Upper lobe of left lung (tissue), 6 donors: ENCODE measurements around the gene MED27. TPM values are rescaled to one million over a fixed set of nuclear protein-coding genes. Genes with fewer than 3 reads are reported as not detected.

Experiments used
- ATAC-seq, 2 donors: fragments of 200-7000 bp; cut with Tn5 transposase; one replicate each; pipeline ENCODE4 v1.9.1; 2022; ENCODE audit warnings: mild to moderate bottlenecking in 2 of 2, moderate library complexity in 2 of 2; ENCODE audit not compliant: low FRiP score in 2 of 2
- DNase-seq, 2 donors: peaks; one replicate each; pipeline ENCODE4 v3.0.0-alpha.2; 2019 to 2020
- H3K27ac ChIP-seq, 4 donors: fragments of 200-600 bp; sonication (generic); one replicate each; pipeline ENCODE4 v1.5.1; 2016 to 2019
- H3K27me3 ChIP-seq, 4 donors: fragments of 200-600 bp; sonication (generic); one replicate each; pipeline ENCODE4 v1.5.1; 2017 to 2019
- H3K36me3 ChIP-seq, 4 donors: fragments of 200-600 bp; sonication (generic); one replicate each; pipeline ENCODE4 v1.5.1; 2016 to 2019
- H3K4me1 ChIP-seq, 4 donors: fragments of 200-600 bp; sonication (generic); one replicate each; pipeline ENCODE4 v1.5.1; 2018 to 2019
- H3K4me3 ChIP-seq, 4 donors: fragments of 200-600 bp; sonication (generic); one replicate each; pipeline ENCODE4 v1.5.1; 2017 to 2019; ENCODE audit warnings: mild to moderate bottlenecking in 2 of 4, moderate library complexity in 1 of 4
- H3K9me3 ChIP-seq, 4 donors: fragments of 200-600 bp; sonication (generic); one replicate each; pipeline ENCODE4 v1.5.1; 2018 to 2019
- CTCF ChIP-seq, 6 experiments: fragments of 450-650 bp in 4 of 6; fragments of 200-600 bp in 2 of 6; sonication (generic) in 2 of 6; IDR thresholded peaks; one replicate each; pipeline ENCODE4 v1.5.1; 2016 to 2019; ENCODE audit warnings: antibody characterized with exemption in 6 of 6
- EP300 ChIP-seq, 4 donors: sonication (generic); formaldehyde crosslinking; IDR thresholded peaks; one replicate each; pipeline ENCODE4 v1.5.1; 2017; ENCODE audit warnings: antibody characterized with exemption in 4 of 4, control low read depth in 2 of 4
- POLR2A ChIP-seq, 4 donors: fragments of 450-650 bp; IDR thresholded peaks; one replicate each; pipeline ENCODE4 v1.5.1; 2016 to 2017; ENCODE audit warnings: antibody characterized with exemption in 4 of 4, mild to moderate bottlenecking in 2 of 4
- POLR2AphosphoS5 ChIP-seq, 2 donors: sonication (generic); formaldehyde crosslinking; IDR thresholded peaks; one replicate each; pipeline ENCODE4 v1.5.1; 2017; ENCODE audit warnings: antibody characterized with exemption in 2 of 2
- WGBS, 2 donors: methylation state at CpG; one replicate each; pipeline ENCODE4 v1.1.5; 2017 to 2018; 5-methylcytosine and 5-hydroxymethylcytosine counted together
- total RNA-seq, 6 donors: library from RNA; depleted of rRNA in 4 of 6; stranded (reverse); fragments of >200 nt in 4 of 6; gene quantifications; one replicate each; pipeline versions ENCODE4 v1.1.0 to v1.2.1, GENCODE V29; 2016 to 2021
- donor health status: DM: no; HTN: no; CAD: no; lungs with moderate emphysema.
- donor health status: DM: no; HTN: yes; CAD: no; lungs with severe emphysema.

Gene MED27
- total RNA-seq, 6 donors from 2014 or later, result 4.9 to 24.2 (median 17.1) TPM

- WGBS, 2 donors, result 86 to 87% methylated on average over 5 of the region's 5 CpGs
- Histone ChIP-seq H3K4me1 (no peaks in the 10 kb centered on the region), H3K27me3 (no peaks in the 10 kb centered on the region), H3K36me3 (peaks cover 0 to 16% (median 4%) of the 10 kb centered on the region in 4 donors), H3K4me3 (no peak overlapping the region), H3K27ac (no peak overlapping the region), H3K9me3 (no peaks in the 10 kb centered on the region)
- ATAC-seq (no peak), DNase-seq (no peak)
- TF ChIP-seq POLR2AphosphoS5 (IDR thresholded peaks at IDR 0.05) (no peak), CTCF (IDR thresholded peaks at IDR 0.05) (no peak), EP300 (IDR thresholded peaks at IDR 0.05) (no peak), POLR2A (IDR thresholded peaks at IDR 0.05) (no peak)
Measured at GRCh38 chr9:131942146-131942720, 137.4 kb downstream of the MED27 start.

GRCh38 chr9:131937451-131937850 is 142.2 kb downstream of the MED27 start:
- Histone ChIP-seq H3K27ac (no peak overlapping the region), H3K36me3 (peaks cover 0 to 18% (median 4%) of the 10 kb centered on the region in 4 donors), H3K4me1 (no peaks in the 10 kb centered on the region), H3K27me3 (no peaks in the 10 kb centered on the region), H3K4me3 (no peak overlapping the region), H3K9me3 (no peaks in the 10 kb centered on the region)
- WGBS, 2 donors, result 90 to 98% methylated on average over 2 of the region's 2 CpGs
- TF ChIP-seq POLR2A (IDR thresholded peaks at IDR 0.05) (no peak), CTCF (IDR thresholded peaks at IDR 0.05) (no peak), EP300 (IDR thresholded peaks at IDR 0.05) (no peak), POLR2AphosphoS5 (IDR thresholded peaks at IDR 0.05) (no peak)
- no peak for ATAC-seq
- DNase-seq, result no peak

- Histone ChIP-seq H3K36me3 (peaks cover 0 to 18% (median 4%) of the 10 kb centered on the region in 4 donors), H3K27ac (no peak overlapping the region), H3K4me3 (no peak overlapping the region), H3K9me3 (no peaks in the 10 kb centered on the region), H3K27me3 (no peaks in the 10 kb centered on the region), H3K4me1 (no peaks in the 10 kb centered on the region)
- no peak for ATAC-seq
- WGBS, 2 donors, result 88 to 95% methylated on average over 3 of the region's 3 CpGs
- TF ChIP-seq POLR2A (IDR thresholded peaks at IDR 0.05), result no peak
- TF ChIP-seq POLR2AphosphoS5 (IDR thresholded peaks at IDR 0.05), result no peak
- no peak for TF ChIP-seq CTCF (IDR thresholded peaks at IDR 0.05)
- TF ChIP-seq EP300 (IDR thresholded peaks at IDR 0.05), result no peak
- DNase-seq, result no peak
Measured at GRCh38 chr9:131936929-131937328, 142.7 kb downstream of the MED27 start.

DNA sequence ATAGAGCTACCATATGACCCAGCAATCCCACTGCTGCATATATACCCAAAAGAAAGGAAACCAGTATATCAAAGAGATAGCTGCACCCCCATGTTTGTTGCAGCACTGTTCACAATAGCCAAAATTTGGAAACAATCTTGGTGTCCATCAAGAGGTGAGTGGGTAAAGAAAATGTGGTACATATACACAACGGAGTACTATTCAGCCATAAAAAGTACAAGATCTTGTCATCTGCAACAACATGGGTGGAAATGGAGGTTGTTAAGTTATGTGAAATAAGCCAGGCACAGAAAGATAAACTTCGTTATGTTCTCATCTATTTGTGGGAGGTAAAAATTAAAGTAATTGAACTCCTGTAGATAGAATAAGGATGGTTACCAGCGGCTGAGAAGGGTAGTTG is 145.0 kb downstream of the MED27 start:
- no peak for ATAC-seq
- no peak for TF ChIP-seq POLR2AphosphoS5 (IDR thresholded peaks at IDR 0.05)
- no peak for TF ChIP-seq POLR2A (IDR thresholded peaks at IDR 0.05)
- no peak for TF ChIP-seq CTCF (IDR thresholded peaks at IDR 0.05)
- no peak for TF ChIP-seq EP300 (IDR thresholded peaks at IDR 0.05)

DNA sequence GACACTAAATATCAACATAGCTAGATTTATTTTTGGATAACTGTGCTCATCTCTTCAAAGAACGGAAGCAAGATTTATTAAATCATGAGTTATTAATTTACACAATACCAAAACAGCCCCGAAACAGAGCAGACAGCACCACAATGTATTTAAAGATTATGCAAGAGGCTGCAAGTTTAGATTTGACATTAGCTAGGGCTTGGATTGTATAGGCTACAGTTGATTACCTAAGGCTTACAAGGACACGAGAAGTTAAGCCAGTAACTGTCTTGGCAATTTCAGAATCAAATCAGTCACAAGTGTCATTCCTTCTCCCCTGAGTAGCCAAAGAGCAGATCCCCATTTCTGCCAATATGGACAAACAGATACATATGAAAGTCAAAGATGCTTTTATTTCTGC is 152.6 kb downstream of the MED27 start:
- DNase-seq, result no peak
- H3K9me3 ChIP-seq, result no peaks in the 10 kb centered on the region
- no peaks in the 10 kb centered on the region for H3K4me1 ChIP-seq
- no peak for ATAC-seq
- no peaks in the 10 kb centered on the region for H3K27me3 ChIP-seq
- H3K36me3 ChIP-seq, result no peaks in the 10 kb centered on the region
- TF ChIP-seq POLR2A (IDR thresholded peaks at IDR 0.05), result no peak
- TF ChIP-seq POLR2AphosphoS5 (IDR thresholded peaks at IDR 0.05), result no peak
- WGBS, 2 donors, result 50 to 73% methylated on average over 3 of the region's 3 CpGs
- H3K27ac ChIP-seq, result no peak overlapping the region
- no peak overlapping the region for H3K4me3 ChIP-seq

More for the DNA sequence above, 145.0 kb downstream of the MED27 start:
- Histone ChIP-seq H3K9me3 (no peaks in the 10 kb centered on the region), H3K27me3 (no peaks in the 10 kb centered on the region), H3K36me3 (peaks cover 0 to 18% (median 4%) of the 10 kb centered on the region in 4 donors), H3K4me1 (no peaks in the 10 kb centered on the region), H3K4me3 (no peak overlapping the region), H3K27ac (no peak overlapping the region)
- 97 to 98% methylated on average over 3 of the region's 3 CpGs for WGBS, 2 donors
- DNase-seq, result no peak
